SK-N-SH treated with all-trans-retinoic acid at 6 μM for 48 hours (cell line): ENCODE results near the gene CHST11.

Experiments used
- ARNTL ChIP-seq: fragments of 450-650 bp; formaldehyde crosslinking; IDR thresholded peaks from 2 replicates; pipeline ENCODE4 v1.5.0; 2020; ENCODE audit warnings: low read depth, mild to moderate bottlenecking, moderate library complexity, borderline replicate concordance
- PATZ1 ChIP-seq: fragments of 250-450 bp; sonication (Bioruptor Pico); IDR thresholded peaks from 2 replicates; pipeline ENCODE4 v1.8.0; 2020; ENCODE audit warnings: mild to moderate bottlenecking, moderate library complexity, borderline replicate concordance
- POU6F1 ChIP-seq: fragments of 250-450 bp; sonication (Bioruptor Pico); IDR thresholded peaks from 2 replicates; pipeline ENCODE4 v1.8.0; 2021; ENCODE audit warnings: low read depth, mild to moderate bottlenecking, moderate library complexity, borderline replicate concordance
- ZC3H10 ChIP-seq: fragments of 250-450 bp; sonication (Bioruptor Pico); IDR thresholded peaks from 2 replicates; pipeline ENCODE4 v1.5.1; 2021; ENCODE audit warnings: mild to moderate bottlenecking, moderate library complexity
- ZFP3 ChIP-seq: fragments of 250-450 bp; sonication (Bioruptor Pico); IDR thresholded peaks from 2 replicates; pipeline ENCODE4 v1.5.0; 2020; ENCODE audit warnings: mild to moderate bottlenecking, moderate library complexity

GRCh38 chr12:104490850-104491249 lies 34.1 kb downstream of the CHST11 start:
- no peak for TF ChIP-seq ZFP3 (CRISPR knock-in tag)
- no peak for TF ChIP-seq ARNTL (CRISPR knock-in tag)
- TF ChIP-seq PATZ1, result no peak
- TF ChIP-seq POU6F1 (CRISPR knock-in tag), result no peak
- no peak for TF ChIP-seq ZC3H10 (CRISPR knock-in tag)
